Measurements from ENCODE around the gene TRMO.

The TRMO gene

DNA sequence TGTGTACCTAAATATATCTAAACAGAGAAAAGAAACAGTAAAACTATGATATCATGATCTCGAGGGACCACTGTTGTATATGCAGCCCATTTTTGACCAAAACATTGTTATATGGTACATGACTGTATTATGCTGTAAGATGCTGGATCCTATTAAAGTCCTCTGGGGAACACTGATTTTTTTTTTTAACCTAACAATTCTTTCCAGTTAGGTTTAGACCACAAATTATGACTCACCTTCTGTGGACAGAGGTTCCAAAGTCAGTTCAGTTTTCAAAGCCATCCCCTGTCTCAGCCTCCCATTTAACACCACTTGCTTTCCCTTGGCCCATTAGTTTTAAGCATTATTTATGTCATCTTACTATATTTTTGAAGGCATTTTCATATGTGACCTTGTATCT, 27.1 kb downstream of the TRMO start:
- no peak for TF ChIP-seq CTCF (IDR thresholded peaks at IDR 0.05)

GRCh38 chr9:97892421-97892820, 29.9 kb downstream of the TRMO start:
- TF ChIP-seq CTCF (IDR thresholded peaks at IDR 0.05): no peak
- Mint-ChIP-seq H3K9me3 (peaks cover 17% of the 10 kb centered on the region), H3K27me3 (ENCODE audit: low read depth, poor library complexity) (peaks cover 51% of the 10 kb centered on the region), H3K36me3 (ENCODE audit: low read depth) (no peaks in the 10 kb centered on the region), H3K27ac (no peak overlapping the region), H3K4me1 (no peaks in the 10 kb centered on the region), H3K4me3 (no peak overlapping the region)
- no peak for DNase-seq

More for the DNA sequence above, 27.1 kb downstream of the TRMO start:
- Mint-ChIP-seq H3K9me3 (peaks cover 17% of the 10 kb centered on the region), H3K27ac (no peak overlapping the region), H3K27me3 (ENCODE audit: low read depth, poor library complexity) (peaks cover 27% of the 10 kb centered on the region), H3K36me3 (ENCODE audit: low read depth) (no peaks in the 10 kb centered on the region), H3K4me3 (no peak overlapping the region), H3K4me1 (no peaks in the 10 kb centered on the region)
- DNase-seq: no peak

DNA sequence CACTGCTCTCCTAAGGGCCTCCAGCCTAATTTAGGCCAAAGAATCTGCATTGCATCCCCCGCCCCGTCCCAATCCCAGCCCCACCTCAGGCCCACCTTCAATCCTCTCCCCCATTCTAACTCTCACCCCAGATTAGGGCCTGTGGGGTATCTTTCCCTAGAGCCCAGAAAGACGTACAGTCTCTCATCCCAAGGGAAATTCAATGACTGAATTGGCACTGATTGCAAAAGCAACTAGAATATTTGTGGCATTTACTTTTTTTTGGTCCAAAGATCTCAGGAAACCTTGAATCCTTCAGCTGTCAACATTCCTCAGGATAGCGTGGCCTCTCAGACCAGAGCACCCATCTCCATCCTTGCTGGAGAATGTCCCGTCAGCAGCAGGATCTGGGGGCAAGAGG, 30.6 kb downstream of the TRMO start:
- no peaks in the 10 kb centered on the region for H3K36me3 Mint-ChIP-seq (ENCODE audit: low read depth)
- H3K4me1 Mint-ChIP-seq: no peaks in the 10 kb centered on the region
- no peak for DNase-seq
- H3K9me3 Mint-ChIP-seq: peaks cover 17% of the 10 kb centered on the region
- TF ChIP-seq CTCF (IDR thresholded peaks at IDR 0.05): no peak
- H3K4me3 Mint-ChIP-seq: no peak overlapping the region
- peaks cover 54% of the 10 kb centered on the region for H3K27me3 Mint-ChIP-seq (ENCODE audit: low read depth, poor library complexity)
- H3K27ac Mint-ChIP-seq: no peak overlapping the region

- H3K27ac Mint-ChIP-seq: no peak overlapping the region
- no peaks in the 10 kb centered on the region for H3K36me3 Mint-ChIP-seq (ENCODE audit: low read depth)
- peaks cover 61% of the 10 kb centered on the region for H3K27me3 Mint-ChIP-seq (ENCODE audit: low read depth, poor library complexity)
- no peaks in the 10 kb centered on the region for H3K4me1 Mint-ChIP-seq
- H3K9me3 Mint-ChIP-seq: peaks cover 17% of the 10 kb centered on the region
- peak; percentile 57 for DNase-seq
- H3K4me3 Mint-ChIP-seq: no peak overlapping the region
- TF ChIP-seq CTCF (IDR thresholded peaks at IDR 0.05): peak; percentile 60
Observed at GRCh38 chr9:97889941-97890887, 32.1 kb downstream of the TRMO start.

- peaks cover 3% of the 10 kb centered on the region for H3K9me3 Mint-ChIP-seq
- H3K36me3 Mint-ChIP-seq (ENCODE audit: low read depth): no peaks in the 10 kb centered on the region
- no peak overlapping the region for H3K27ac Mint-ChIP-seq
- peaks cover 70% of the 10 kb centered on the region for H3K27me3 Mint-ChIP-seq (ENCODE audit: low read depth, poor library complexity)
- no peak overlapping the region for H3K4me3 Mint-ChIP-seq
- TF ChIP-seq CTCF (IDR thresholded peaks at IDR 0.05): no peak
- no peak for DNase-seq
- H3K4me1 Mint-ChIP-seq: no peaks in the 10 kb centered on the region
Observed at GRCh38 chr9:97880336-97880735, 42.0 kb downstream of the TRMO start.

- Mint-ChIP-seq H3K36me3 (ENCODE audit: low read depth) (no peaks in the 10 kb centered on the region), H3K27ac (no peak overlapping the region), H3K4me1 (no peaks in the 10 kb centered on the region), H3K27me3 (ENCODE audit: low read depth, poor library complexity) (peaks cover 48% of the 10 kb centered on the region), H3K4me3 (no peak overlapping the region), H3K9me3 (no peaks in the 10 kb centered on the region)
- TF ChIP-seq CTCF (IDR thresholded peaks at IDR 0.05): no peak
- DNase-seq: no peak
Observed at GRCh38 chr9:97876061-97876460, 46.2 kb downstream of the TRMO start.
